Uterus (tissue), 4 donors: ENCODE results near the gene RAD23B. TPM values are rescaled to one million over a fixed set of nuclear protein-coding genes. Genes with fewer than 3 reads are reported as not detected.

Experiments used
- DNase-seq, 2 donors: peaks; one replicate each; pipeline ENCODE4 v3.0.0-alpha.2; 2019 to 2020
- H3K27ac ChIP-seq, 2 donors: fragments of 200-600 bp; sonication (generic); 1 replicate in 1 of 2; 2 replicates in 1 of 2; pipeline ENCODE4 v1.5.1; 2016 to 2018
- H3K27me3 ChIP-seq, 2 donors: fragments of 200-600 bp; sonication (generic); one replicate each; pipeline ENCODE4 v1.5.1; 2018 to 2019; ENCODE audit warnings: control low read depth in 1 of 2
- H3K36me3 ChIP-seq, 2 donors: fragments of 200-600 bp; sonication (generic); one replicate each; pipeline ENCODE4 v1.5.1; 2019; ENCODE audit warnings: control low read depth in 1 of 2
- H3K4me1 ChIP-seq, 2 donors: fragments of 200-600 bp; sonication (generic); one replicate each; pipeline ENCODE4 v1.5.1; 2018 to 2019; ENCODE audit warnings: control low read depth in 1 of 2
- H3K4me3 ChIP-seq, 2 donors: fragments of 200-600 bp; sonication (generic); 1 replicate in 1 of 2; 2 replicates in 1 of 2; pipeline ENCODE4 v1.5.1; 2018 to 2019; ENCODE audit warnings: mild to moderate bottlenecking in 1 of 2
- H3K9me3 ChIP-seq, 2 donors: fragments of 200-600 bp; sonication (generic); one replicate each; pipeline ENCODE4 v1.5.1; 2019; ENCODE audit warnings: control low read depth in 1 of 2
- CTCF ChIP-seq, 4 experiments: fragments of 200-600 bp in 2 of 4; fragments of 450-650 bp in 2 of 4; sonication (generic) in 2 of 4; IDR thresholded peaks; one replicate each; pipeline ENCODE4 v1.5.1; 2016 to 2019; ENCODE audit warnings: antibody characterized with exemption in 4 of 4, mild to moderate bottlenecking in 2 of 4, moderate library complexity in 1 of 4
- POLR2A ChIP-seq, 2 donors: fragments of 450-650 bp; IDR thresholded peaks; one replicate each; pipeline ENCODE4 v1.6.1; 2016; ENCODE audit warnings: antibody characterized with exemption in 2 of 2, mild to moderate bottlenecking in 1 of 2, moderate library complexity in 1 of 2
- intact Hi-C: fragments of 100-400 bp; cut with DNase I; formaldehyde crosslinking; loops from one replicate; pipeline ENCODE4 v1.15.1; 2023; ENCODE audit warnings: low total_unique reads
- total RNA-seq, 4 donors: library from RNA; depleted of rRNA in 3 of 4; stranded (reverse); fragments of >200 nt in 3 of 4; gene quantifications; one replicate each; pipeline versions ENCODE4 v1.1.0 to v1.2.4, GENCODE V29; 2014 to 2023
- donor health status: DM: yes; HTN: yes; CAD: no.

RAD23B gene
- total RNA-seq, 4 donors from 2014 or later: 39.5 to 92.9 (median 63.8) TPM

- H3K27ac ChIP-seq: no peak overlapping the region
- TF ChIP-seq POLR2A (IDR thresholded peaks at IDR 0.05) (no peak), CTCF (IDR thresholded peaks at IDR 0.05) (no peak)
- peaks cover 0 to 7% of the 10 kb centered on the region in 2 donors for H3K4me1 ChIP-seq
- no peak overlapping the region for H3K4me3 ChIP-seq
- H3K27me3 ChIP-seq: no peaks in the 10 kb centered on the region
- no peaks in the 10 kb centered on the region for H3K9me3 ChIP-seq
- no peak for DNase-seq
- H3K36me3 ChIP-seq: no peaks in the 10 kb centered on the region
- intact Hi-C loops: no loop called here
Observed at GRCh38 chr9:107279086-107279485, 4.0 kb upstream of the RAD23B start.

GRCh38 chr9:107280543-107280942, 2.5 kb upstream of the RAD23B start:
- no peak for TF ChIP-seq CTCF (IDR thresholded peaks at IDR 0.05)
- TF ChIP-seq POLR2A (IDR thresholded peaks at IDR 0.05): no peak
- intact Hi-C loops: no loop called here
- peaks cover 0 to 3% of the 10 kb centered on the region in 2 donors for H3K4me1 ChIP-seq
- no peaks in the 10 kb centered on the region for H3K27me3 ChIP-seq
- H3K36me3 ChIP-seq: no peaks in the 10 kb centered on the region
- no peak overlapping the region for H3K4me3 ChIP-seq
- H3K9me3 ChIP-seq: no peaks in the 10 kb centered on the region
- no peak for DNase-seq
- H3K27ac ChIP-seq: no peak overlapping the region

- intact Hi-C loops: no loop called here
- H3K9me3 ChIP-seq: no peaks in the 10 kb centered on the region
- DNase-seq: no peak
- H3K27ac ChIP-seq: no peak overlapping the region
- TF ChIP-seq POLR2A (IDR thresholded peaks at IDR 0.05) (no peak), CTCF (IDR thresholded peaks at IDR 0.05) (no peak)
- H3K4me1 ChIP-seq: peaks cover 0 to 3% of the 10 kb centered on the region in 2 donors
- H3K27me3 ChIP-seq: no peaks in the 10 kb centered on the region
- no peak overlapping the region for H3K4me3 ChIP-seq
- H3K36me3 ChIP-seq: no peaks in the 10 kb centered on the region
Observed at GRCh38 chr9:107281184-107281583, 1.9 kb upstream of the RAD23B start.

GRCh38 chr9:107281922-107282667, 984 bp upstream of the RAD23B start:
- DNase-seq: peak in 1 of 2 donors; percentile 21
- H3K9me3 ChIP-seq: no peaks in the 10 kb centered on the region
- H3K27ac ChIP-seq: peak overlapping the region; percentile 88 to 91
- TF ChIP-seq CTCF (IDR thresholded peaks at IDR 0.05) (no peak), POLR2A (IDR thresholded peaks at IDR 0.05) (no peak)
- intact Hi-C loops: no loop called here
- H3K36me3 ChIP-seq: no peaks in the 10 kb centered on the region
- peaks cover 0 to 3% of the 10 kb centered on the region in 2 donors for H3K4me1 ChIP-seq
- H3K4me3 ChIP-seq: peak overlapping the region; percentile 46 to 63
- no peaks in the 10 kb centered on the region for H3K27me3 ChIP-seq
